ENCODE data around the gene NUDC.

DNA sequence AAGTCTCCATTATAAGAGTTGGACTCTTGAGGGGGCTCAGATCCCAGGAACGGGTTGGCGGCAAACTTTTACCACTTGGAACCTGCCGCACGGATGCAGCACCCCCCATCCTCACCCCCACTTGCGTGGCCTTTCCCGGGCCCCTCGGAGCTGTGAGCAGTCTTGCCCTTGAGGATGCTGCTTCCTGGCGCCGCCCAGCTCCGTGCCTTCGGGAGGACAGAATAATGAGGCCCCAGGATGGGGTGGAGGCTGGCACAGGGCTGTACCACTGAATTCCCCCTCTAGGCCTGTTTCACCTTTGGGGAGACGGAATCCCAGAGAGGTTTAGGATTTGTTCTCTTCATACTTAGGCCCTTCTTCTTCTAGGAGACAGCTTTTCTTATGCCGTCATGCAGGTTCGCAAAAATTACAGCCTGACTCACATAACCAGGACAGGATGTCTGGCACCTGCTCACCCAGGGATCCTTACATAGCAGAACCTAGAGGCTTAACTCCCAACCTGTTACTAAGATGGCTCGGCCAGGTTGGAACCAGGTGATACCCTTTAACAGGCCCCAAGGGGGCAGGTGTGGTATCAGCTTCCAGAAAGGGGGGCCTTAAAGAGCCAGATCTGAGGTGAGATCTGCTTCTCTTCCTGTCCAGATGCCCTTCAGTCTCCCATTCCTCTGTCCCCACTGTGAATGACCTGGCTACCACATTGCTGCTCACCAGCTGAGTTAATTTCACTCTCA is 73.4 kb downstream of the NUDC start:
- TF ChIP-seq RARB (CRISPR knock-in tag; IDR thresholded peaks at IDR 0.05) (no peak), ARNTL (CRISPR knock-in tag; IDR thresholded peaks at IDR 0.05; ENCODE audit: borderline replicate concordance, low read depth) (no peak), ZC3H10 (CRISPR knock-in tag; IDR thresholded peaks at IDR 0.05) (no peak), PPARA (CRISPR knock-in tag; IDR thresholded peaks at IDR 0.05; ENCODE audit: borderline replicate concordance) (no peak), ZFP30 (CRISPR knock-in tag; IDR thresholded peaks at IDR 0.05) (no peak), ISL1 (CRISPR knock-in tag; IDR thresholded peaks at IDR 0.05) (no peak), PATZ1 (CRISPR knock-in tag; IDR thresholded peaks at IDR 0.05; ENCODE audit: borderline replicate concordance) (no peak), OSR1 (CRISPR knock-in tag; IDR thresholded peaks at IDR 0.05) (no peak)
- TF ChIP-seq, protein P1, sequence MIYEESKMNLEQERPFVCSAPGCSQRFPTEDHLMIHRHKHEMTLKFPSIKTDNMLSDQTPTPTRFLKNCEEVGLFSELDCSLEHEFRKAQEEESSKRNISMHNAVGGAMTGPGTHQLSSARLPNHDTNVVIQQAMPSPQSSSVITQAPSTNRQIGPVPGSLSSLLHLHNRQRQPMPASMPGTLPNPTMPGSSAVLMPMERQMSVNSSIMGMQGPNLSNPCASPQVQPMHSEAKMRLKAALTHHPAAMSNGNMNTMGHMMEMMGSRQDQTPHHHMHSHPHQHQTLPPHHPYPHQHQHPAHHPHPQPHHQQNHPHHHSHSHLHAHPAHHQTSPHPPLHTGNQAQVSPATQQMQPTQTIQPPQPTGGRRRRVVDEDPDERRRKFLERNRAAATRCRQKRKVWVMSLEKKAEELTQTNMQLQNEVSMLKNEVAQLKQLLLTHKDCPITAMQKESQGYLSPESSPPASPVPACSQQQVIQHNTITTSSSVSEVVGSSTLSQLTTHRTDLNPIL (CRISPR knock-in tag; IDR thresholded peaks at IDR 0.05; ENCODE audit: low read depth): no peak
- TF ChIP-seq, protein P2, sequence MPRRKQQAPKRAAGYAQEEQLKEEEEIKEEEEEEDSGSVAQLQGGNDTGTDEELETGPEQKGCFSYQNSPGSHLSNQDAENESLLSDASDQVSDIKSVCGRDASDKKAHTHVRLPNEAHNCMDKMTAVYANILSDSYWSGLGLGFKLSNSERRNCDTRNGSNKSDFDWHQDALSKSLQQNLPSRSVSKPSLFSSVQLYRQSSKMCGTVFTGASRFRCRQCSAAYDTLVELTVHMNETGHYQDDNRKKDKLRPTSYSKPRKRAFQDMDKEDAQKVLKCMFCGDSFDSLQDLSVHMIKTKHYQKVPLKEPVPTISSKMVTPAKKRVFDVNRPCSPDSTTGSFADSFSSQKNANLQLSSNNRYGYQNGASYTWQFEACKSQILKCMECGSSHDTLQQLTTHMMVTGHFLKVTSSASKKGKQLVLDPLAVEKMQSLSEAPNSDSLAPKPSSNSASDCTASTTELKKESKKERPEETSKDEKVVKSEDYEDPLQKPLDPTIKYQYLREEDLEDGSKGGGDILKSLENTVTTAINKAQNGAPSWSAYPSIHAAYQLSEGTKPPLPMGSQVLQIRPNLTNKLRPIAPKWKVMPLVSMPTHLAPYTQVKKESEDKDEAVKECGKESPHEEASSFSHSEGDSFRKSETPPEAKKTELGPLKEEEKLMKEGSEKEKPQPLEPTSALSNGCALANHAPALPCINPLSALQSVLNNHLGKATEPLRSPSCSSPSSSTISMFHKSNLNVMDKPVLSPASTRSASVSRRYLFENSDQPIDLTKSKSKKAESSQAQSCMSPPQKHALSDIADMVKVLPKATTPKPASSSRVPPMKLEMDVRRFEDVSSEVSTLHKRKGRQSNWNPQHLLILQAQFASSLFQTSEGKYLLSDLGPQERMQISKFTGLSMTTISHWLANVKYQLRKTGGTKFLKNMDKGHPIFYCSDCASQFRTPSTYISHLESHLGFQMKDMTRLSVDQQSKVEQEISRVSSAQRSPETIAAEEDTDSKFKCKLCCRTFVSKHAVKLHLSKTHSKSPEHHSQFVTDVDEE (CRISPR knock-in tag; IDR thresholded peaks at IDR 0.05): no peak

All from SK-N-SH treated with all-trans-retinoic acid at 6 μM for 48 hours (cell line).